ENCODE data around the gene COMP. TPM values are rescaled to one million over a fixed set of nuclear protein-coding genes. Genes with fewer than 3 reads are reported as not detected.
"Not testable (repeated sequence)": the region's sequence is repeated elsewhere in the genome, so short reads cannot be mapped to it uniquely, and the experiment has no call there.

Gene COMP
- total RNA-seq, 1 experiment from 2014 or later = 0.16 TPM

GRCh38 chr19:18815673-18816072 lies 24.6 kb upstream of the COMP start:
- ChIA-PET CTCF (no interaction called here), POLR2A (no interaction called here)
- Mint-ChIP-seq H3K36me3 (ENCODE audit: insufficient read depth, unreplicated experiment) (no peaks in the 10 kb centered on the region), H3K4me1 (ENCODE audit: low read depth, unreplicated experiment) (no peaks in the 10 kb centered on the region), H3K27me3 (ENCODE audit: insufficient read depth, unreplicated experiment) (no peaks in the 10 kb centered on the region), H3K9me3 (ENCODE audit: unreplicated experiment) (no peaks in the 10 kb centered on the region), H3K27ac (ENCODE audit: unreplicated experiment) (no peak overlapping the region), H3K4me3 (ENCODE audit: unreplicated experiment) (no peak overlapping the region)
- no peak for DNase-seq
- TF ChIP-seq, protein P1, sequence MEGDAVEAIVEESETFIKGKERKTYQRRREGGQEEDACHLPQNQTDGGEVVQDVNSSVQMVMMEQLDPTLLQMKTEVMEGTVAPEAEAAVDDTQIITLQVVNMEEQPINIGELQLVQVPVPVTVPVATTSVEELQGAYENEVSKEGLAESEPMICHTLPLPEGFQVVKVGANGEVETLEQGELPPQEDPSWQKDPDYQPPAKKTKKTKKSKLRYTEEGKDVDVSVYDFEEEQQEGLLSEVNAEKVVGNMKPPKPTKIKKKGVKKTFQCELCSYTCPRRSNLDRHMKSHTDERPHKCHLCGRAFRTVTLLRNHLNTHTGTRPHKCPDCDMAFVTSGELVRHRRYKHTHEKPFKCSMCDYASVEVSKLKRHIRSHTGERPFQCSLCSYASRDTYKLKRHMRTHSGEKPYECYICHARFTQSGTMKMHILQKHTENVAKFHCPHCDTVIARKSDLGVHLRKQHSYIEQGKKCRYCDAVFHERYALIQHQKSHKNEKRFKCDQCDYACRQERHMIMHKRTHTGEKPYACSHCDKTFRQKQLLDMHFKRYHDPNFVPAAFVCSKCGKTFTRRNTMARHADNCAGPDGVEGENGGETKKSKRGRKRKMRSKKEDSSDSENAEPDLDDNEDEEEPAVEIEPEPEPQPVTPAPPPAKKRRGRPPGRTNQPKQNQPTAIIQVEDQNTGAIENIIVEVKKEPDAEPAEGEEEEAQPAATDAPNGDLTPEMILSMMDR (IDR thresholded peaks at IDR 0.05; ENCODE audit: insufficient read depth in 1 of 2, low read depth in 1 of 2, low read length in 1 of 2, severe bottlenecking in 1 of 2, unreplicated experiment in 1 of 2) = no peak
- intact Hi-C loops (cut with micrococcal nuclease; ENCODE audit: unreplicated experiment) = no loop called here
- Histone ChIP-seq H3K4me1 (no peaks in the 10 kb centered on the region), H3K9me3 (no peaks in the 10 kb centered on the region), H3K36me3 (ENCODE audit: control insufficient read depth, insufficient read depth, low read length) (no peaks in the 10 kb centered on the region), H3K4me3 (ENCODE audit: low read depth, low read length) (no peak overlapping the region), H3K27me3 (replicated peaks; ENCODE audit: control insufficient read depth, insufficient read depth, low read length) (no peaks in the 10 kb centered on the region)
- no TSS peak for BruUV-seq (replicated peaks)

DNA sequence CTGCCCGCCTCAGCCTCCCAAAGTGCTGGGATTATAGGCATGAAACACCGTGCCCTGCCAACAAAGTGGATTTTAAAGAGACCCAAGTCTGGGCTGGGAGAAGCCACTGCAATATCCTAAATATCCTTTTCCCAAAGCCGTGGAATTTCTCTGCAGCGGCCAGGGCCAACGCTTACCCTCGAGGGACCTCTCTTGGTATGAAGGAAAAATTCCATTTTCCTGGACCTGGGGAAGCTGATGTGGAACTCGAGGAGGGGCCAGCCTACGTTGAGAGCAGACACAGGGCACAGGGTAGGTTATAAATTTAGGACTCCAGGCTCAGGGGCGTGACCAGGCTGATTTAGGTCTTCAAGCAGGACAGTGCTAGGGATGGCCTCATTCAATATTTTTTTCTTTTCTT lies 23.0 kb upstream of the COMP start:
- Mint-ChIP-seq H3K4me1 (ENCODE audit: low read depth, unreplicated experiment) (no peaks in the 10 kb centered on the region), H3K27me3 (ENCODE audit: insufficient read depth, unreplicated experiment) (no peaks in the 10 kb centered on the region), H3K36me3 (ENCODE audit: insufficient read depth, unreplicated experiment) (no peaks in the 10 kb centered on the region), H3K27ac (ENCODE audit: unreplicated experiment) (no peak overlapping the region), H3K9me3 (ENCODE audit: unreplicated experiment) (no peaks in the 10 kb centered on the region), H3K4me3 (ENCODE audit: unreplicated experiment) (no peak overlapping the region)
- ChIA-PET CTCF (no interaction called here), POLR2A (interaction anchor here (0.6 kb wide), 1 partner anchor 114 kb away, joined by 6 read pairs; no protein-coding TSS in a partner anchor)
- no peak for DNase-seq
- no TSS peak for BruUV-seq (replicated peaks)
- Histone ChIP-seq H3K36me3 (ENCODE audit: control insufficient read depth, insufficient read depth, low read length) (no peaks in the 10 kb centered on the region), H3K4me1 (no peaks in the 10 kb centered on the region), H3K9me3 (no peaks in the 10 kb centered on the region), H3K4me3 (ENCODE audit: low read depth, low read length) (no peak overlapping the region), H3K27me3 (replicated peaks; ENCODE audit: control insufficient read depth, insufficient read depth, low read length) (no peaks in the 10 kb centered on the region)
- intact Hi-C loops (cut with micrococcal nuclease; ENCODE audit: unreplicated experiment) = no loop called here
- TF ChIP-seq, protein P1 (IDR thresholded peaks at IDR 0.05; ENCODE audit: insufficient read depth in 1 of 2, low read depth in 1 of 2, low read length in 1 of 2, severe bottlenecking in 1 of 2, unreplicated experiment in 1 of 2) = no peak

GRCh38 chr19:18811638-18812037 lies 20.5 kb upstream of the COMP start:
- BruUV-seq (replicated peaks); H3K27me3 Mint-ChIP-seq (ENCODE audit: insufficient read depth, unreplicated experiment); H3K36me3 ChIP-seq (ENCODE audit: control insufficient read depth, insufficient read depth, low read length); POLR2A ChIA-PET; H3K4me1 ChIP-seq; H3K4me3 ChIP-seq (ENCODE audit: low read depth, low read length); H3K36me3 Mint-ChIP-seq (ENCODE audit: insufficient read depth, unreplicated experiment); H3K27me3 ChIP-seq (replicated peaks; ENCODE audit: control insufficient read depth, insufficient read depth, low read length); H3K9me3 Mint-ChIP-seq (ENCODE audit: unreplicated experiment); CTCF ChIA-PET; H3K9me3 ChIP-seq; DNase-seq; H3K4me3 Mint-ChIP-seq (ENCODE audit: unreplicated experiment); H3K27ac Mint-ChIP-seq (ENCODE audit: unreplicated experiment); intact Hi-C loops (cut with micrococcal nuclease; ENCODE audit: unreplicated experiment); H3K4me1 Mint-ChIP-seq (ENCODE audit: low read depth, unreplicated experiment): not testable (repeated sequence)

Data from Caco-2 (cell line).